GM19240 (cell line): ENCODE results near the gene FOXL3.
"Not testable (repeated sequence)": the region's sequence is repeated elsewhere in the genome, so short reads cannot be mapped to it uniquely, and the experiment has no call there.

Experiments
- DNase-seq: peaks from one replicate; pipeline ENCODE4 v3.0.0; 2011; ENCODE audit warnings: low spot score; ENCODE audit not compliant: insufficient read length

Gene FOXL3

GRCh38 chr7:289756-290553, at the start of gene FOXL3:
TSS of gene FOXL3 (plus strand) at chr7:290170. CDS start at chr7:290170, 0 bp downstream.
- no peak for DNase-seq

- no peak for DNase-seq
Observed at GRCh38 chr7:240887-241421, 49.0 kb upstream of the FOXL3 start.

- no peak for DNase-seq
Observed at GRCh38 chr7:241513-241912, 48.5 kb upstream of the FOXL3 start.

- not testable (repeated sequence) for DNase-seq
Observed at GRCh38 chr7:242826-243579, 47.0 kb upstream of the FOXL3 start.

- not testable (repeated sequence) for DNase-seq
Observed at GRCh38 chr7:243580-243978, 46.4 kb upstream of the FOXL3 start.

GRCh38 chr7:244974-245373, 45.0 kb upstream of the FOXL3 start:
- DNase-seq, result no peak

- no peak for DNase-seq
Observed at GRCh38 chr7:245574-246295, 44.2 kb upstream of the FOXL3 start.

GRCh38 chr7:246451-246850, 43.5 kb upstream of the FOXL3 start:
- DNase-seq, result no peak

- no peak for DNase-seq
Observed at GRCh38 chr7:247181-247580, 42.8 kb upstream of the FOXL3 start.

GRCh38 chr7:247636-248035, 42.3 kb upstream of the FOXL3 start:
- DNase-seq, result no peak

GRCh38 chr7:248732-249435, 41.1 kb upstream of the FOXL3 start:
- DNase-seq, result no peak

GRCh38 chr7:249989-250388, 40.0 kb upstream of the FOXL3 start:
- no peak for DNase-seq

GRCh38 chr7:250523-250922, 39.4 kb upstream of the FOXL3 start:
- no peak for DNase-seq

- DNase-seq, result no peak
Observed at GRCh38 chr7:251005-251404, 39.0 kb upstream of the FOXL3 start.

GRCh38 chr7:251446-252175, 38.4 kb upstream of the FOXL3 start:
- no peak for DNase-seq

- DNase-seq, result no peak
Observed at GRCh38 chr7:252216-252965, 37.6 kb upstream of the FOXL3 start.

- DNase-seq, result no peak
Observed at GRCh38 chr7:252981-253380, 37.0 kb upstream of the FOXL3 start.

- DNase-seq, result no peak
Observed at GRCh38 chr7:253581-254336, 36.2 kb upstream of the FOXL3 start.
